ENCODE results near the gene FDCSP.

FDCSP gene

GRCh38 chr4:70183168-70183939, 42.6 kb upstream of the FDCSP start:
- peak; percentile 63 for TF ChIP-seq CTCF (IDR thresholded peaks at IDR 0.05; ENCODE audit: borderline replicate concordance, insufficient read depth, low read depth, low read length)

GRCh38 chr4:70183940-70184246, 42.0 kb upstream of the FDCSP start:
- H3K4me3 ChIP-seq (ENCODE audit: low read depth, low read length), result no peak overlapping the region
- no peak for TF ChIP-seq CTCF (IDR thresholded peaks at IDR 0.05; ENCODE audit: borderline replicate concordance, insufficient read depth, low read depth, low read length)

More at GRCh38 chr4:70183168-70183939, 42.6 kb upstream of the FDCSP start:
- H3K4me3 ChIP-seq (ENCODE audit: low read depth, low read length), result no peak overlapping the region

- no peak overlapping the region for H3K4me3 ChIP-seq (ENCODE audit: low read depth, low read length)
- no peak for TF ChIP-seq CTCF (IDR thresholded peaks at IDR 0.05; ENCODE audit: borderline replicate concordance, insufficient read depth, low read depth, low read length)
Measured at GRCh38 chr4:70187216-70187615, 38.7 kb upstream of the FDCSP start.

GRCh38 chr4:70190579-70190978, 35.3 kb upstream of the FDCSP start:
- H3K4me3 ChIP-seq (ENCODE audit: low read depth, low read length), result no peak overlapping the region
- no peak for TF ChIP-seq CTCF (IDR thresholded peaks at IDR 0.05; ENCODE audit: borderline replicate concordance, insufficient read depth, low read depth, low read length)

GRCh38 chr4:70191647-70192046, 34.3 kb upstream of the FDCSP start:
- no peak for TF ChIP-seq CTCF (IDR thresholded peaks at IDR 0.05; ENCODE audit: borderline replicate concordance, insufficient read depth, low read depth, low read length)

GRCh38 chr4:70192895-70193294, 33.0 kb upstream of the FDCSP start:
- TF ChIP-seq CTCF (IDR thresholded peaks at IDR 0.05; ENCODE audit: borderline replicate concordance, insufficient read depth, low read depth, low read length), result no peak
- no peak overlapping the region for H3K4me3 ChIP-seq (ENCODE audit: low read depth, low read length)

More at GRCh38 chr4:70191647-70192046, 34.3 kb upstream of the FDCSP start:
- H3K4me3 ChIP-seq (ENCODE audit: low read depth, low read length), result no peak overlapping the region

- TF ChIP-seq CTCF (IDR thresholded peaks at IDR 0.05; ENCODE audit: borderline replicate concordance, insufficient read depth, low read depth, low read length), result no peak
- no peak within 1 kb of the TSS for H3K4me3 ChIP-seq (ENCODE audit: low read depth, low read length)
Measured at GRCh38 chr4:70195425-70195824, 30.5 kb upstream of the FDCSP start, which contains the start of gene ODAM. Gene ODAM, plus strand, starts transcription at chr4:70195725. Its CDS starts 819 bp downstream, at chr4:70196544.
